ENCODE data around the gene LGALS7B. TPM values are rescaled to one million over a fixed set of nuclear protein-coding genes. Genes with fewer than 3 reads are reported as not detected.
"Not testable (repeated sequence)": the region's sequence is repeated elsewhere in the genome, so short reads cannot be mapped to it uniquely, and the experiment has no call there.

The LGALS7B gene
- total RNA-seq, 6 experiments from 2014 or later, result not detected

DNA sequence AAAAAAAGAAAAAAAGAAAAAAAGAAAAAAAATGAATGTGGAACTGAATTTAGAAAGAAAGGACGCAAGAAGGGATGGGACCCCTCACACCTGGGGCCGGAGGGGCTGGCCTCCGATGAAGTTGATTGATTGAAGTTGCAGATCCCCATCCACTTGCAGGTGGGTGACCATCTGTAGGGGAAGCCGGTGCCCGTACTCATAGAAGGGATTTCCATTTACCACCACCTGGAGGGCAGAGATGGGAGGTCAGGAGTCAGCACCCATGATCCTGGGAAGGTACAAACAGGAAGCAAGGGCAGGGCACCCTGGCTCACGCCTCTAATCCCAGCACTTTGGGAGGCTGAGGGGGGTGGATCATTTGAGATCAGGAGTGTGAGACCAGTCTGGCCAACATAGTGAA, 17.4 kb downstream of the LGALS7B start:
- Mint-ChIP-seq H3K4me3 (no peak overlapping the region), H3K36me3 (ENCODE audit: low read depth) (no peaks in the 10 kb centered on the region), H3K27me3 (ENCODE audit: insufficient read depth) (no peaks in the 10 kb centered on the region; the same call in none of the 2 replicates), H3K9me3 (no peaks in the 10 kb centered on the region), H3K27ac (no peak overlapping the region), H3K4me1 (ENCODE audit: low read depth) (peaks cover 5% of the 10 kb centered on the region)
- TF ChIP-seq, protein P1, sequence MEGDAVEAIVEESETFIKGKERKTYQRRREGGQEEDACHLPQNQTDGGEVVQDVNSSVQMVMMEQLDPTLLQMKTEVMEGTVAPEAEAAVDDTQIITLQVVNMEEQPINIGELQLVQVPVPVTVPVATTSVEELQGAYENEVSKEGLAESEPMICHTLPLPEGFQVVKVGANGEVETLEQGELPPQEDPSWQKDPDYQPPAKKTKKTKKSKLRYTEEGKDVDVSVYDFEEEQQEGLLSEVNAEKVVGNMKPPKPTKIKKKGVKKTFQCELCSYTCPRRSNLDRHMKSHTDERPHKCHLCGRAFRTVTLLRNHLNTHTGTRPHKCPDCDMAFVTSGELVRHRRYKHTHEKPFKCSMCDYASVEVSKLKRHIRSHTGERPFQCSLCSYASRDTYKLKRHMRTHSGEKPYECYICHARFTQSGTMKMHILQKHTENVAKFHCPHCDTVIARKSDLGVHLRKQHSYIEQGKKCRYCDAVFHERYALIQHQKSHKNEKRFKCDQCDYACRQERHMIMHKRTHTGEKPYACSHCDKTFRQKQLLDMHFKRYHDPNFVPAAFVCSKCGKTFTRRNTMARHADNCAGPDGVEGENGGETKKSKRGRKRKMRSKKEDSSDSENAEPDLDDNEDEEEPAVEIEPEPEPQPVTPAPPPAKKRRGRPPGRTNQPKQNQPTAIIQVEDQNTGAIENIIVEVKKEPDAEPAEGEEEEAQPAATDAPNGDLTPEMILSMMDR (IDR thresholded peaks at IDR 0.05), result no peak
- no peak for DNase-seq

DNA sequence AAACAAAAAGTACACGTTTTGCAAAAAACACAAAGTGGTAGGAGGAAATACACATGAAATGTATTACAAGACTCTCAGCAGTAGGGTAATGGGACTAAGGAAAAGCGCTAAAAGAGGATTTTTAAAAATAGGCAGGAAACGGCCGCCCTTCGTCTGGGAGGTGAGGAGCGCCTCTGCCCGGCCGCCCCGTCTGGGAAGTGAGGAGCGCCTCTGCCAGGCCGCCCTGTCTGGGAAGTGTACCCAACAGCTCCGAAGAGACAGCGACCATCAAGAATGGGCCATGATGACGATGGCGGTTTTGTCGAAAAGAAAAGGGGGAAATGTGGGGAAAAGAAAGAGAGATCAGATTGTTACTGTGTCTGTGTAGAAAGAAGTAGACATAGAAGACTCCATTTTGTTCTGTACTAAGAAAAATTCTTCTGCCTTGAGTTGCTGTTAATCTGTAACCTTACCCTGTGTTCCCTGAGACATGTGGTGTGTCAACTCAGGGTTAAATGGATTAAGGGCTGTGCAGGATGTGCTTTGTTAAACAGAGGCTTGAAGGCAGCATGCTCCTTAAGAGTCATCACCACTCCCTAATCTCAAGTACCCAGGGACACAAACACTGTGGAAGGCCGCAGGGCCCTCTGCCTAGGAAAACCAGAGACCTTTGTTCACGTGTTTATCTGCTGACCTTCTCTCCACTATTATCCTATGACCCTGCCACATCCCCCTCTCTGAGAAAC, 18.5 kb downstream of the LGALS7B start:
- H3K4me1 Mint-ChIP-seq (ENCODE audit: low read depth); H3K9me3 Mint-ChIP-seq; DNase-seq; H3K27me3 Mint-ChIP-seq (ENCODE audit: insufficient read depth); H3K36me3 Mint-ChIP-seq (ENCODE audit: low read depth); H3K27ac Mint-ChIP-seq; H3K4me3 Mint-ChIP-seq: not testable (repeated sequence)

DNA sequence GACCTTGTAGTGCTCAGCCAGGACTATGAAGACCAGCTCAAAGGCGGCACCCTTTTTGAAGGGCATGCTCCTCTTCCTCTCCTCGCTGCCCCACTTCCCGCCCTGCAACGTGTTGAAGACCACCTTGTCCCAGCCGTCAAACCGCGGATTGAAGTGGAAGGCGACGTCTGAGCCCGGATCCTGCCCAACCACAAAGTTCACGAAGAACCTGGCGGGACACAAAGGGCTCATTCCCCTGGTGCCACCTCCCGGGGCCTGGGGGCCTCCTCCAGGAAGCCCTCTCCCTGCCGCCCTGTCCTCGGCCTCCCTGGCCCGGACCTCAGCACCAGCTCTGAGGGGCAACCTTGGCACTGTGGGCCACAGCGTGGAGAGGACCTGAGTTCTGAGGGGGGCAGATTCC, 19.7 kb downstream of the LGALS7B start:
- Mint-ChIP-seq H3K27ac (no peak overlapping the region), H3K4me3 (no peak overlapping the region), H3K36me3 (ENCODE audit: low read depth) (no peaks in the 10 kb centered on the region), H3K4me1 (ENCODE audit: low read depth) (peaks cover 5% of the 10 kb centered on the region), H3K9me3 (no peaks in the 10 kb centered on the region), H3K27me3 (ENCODE audit: insufficient read depth) (no peaks in the 10 kb centered on the region; the same call in none of the 2 replicates)
- DNase-seq, result no peak
- TF ChIP-seq, protein P1 (IDR thresholded peaks at IDR 0.05), result no peak

DNA sequence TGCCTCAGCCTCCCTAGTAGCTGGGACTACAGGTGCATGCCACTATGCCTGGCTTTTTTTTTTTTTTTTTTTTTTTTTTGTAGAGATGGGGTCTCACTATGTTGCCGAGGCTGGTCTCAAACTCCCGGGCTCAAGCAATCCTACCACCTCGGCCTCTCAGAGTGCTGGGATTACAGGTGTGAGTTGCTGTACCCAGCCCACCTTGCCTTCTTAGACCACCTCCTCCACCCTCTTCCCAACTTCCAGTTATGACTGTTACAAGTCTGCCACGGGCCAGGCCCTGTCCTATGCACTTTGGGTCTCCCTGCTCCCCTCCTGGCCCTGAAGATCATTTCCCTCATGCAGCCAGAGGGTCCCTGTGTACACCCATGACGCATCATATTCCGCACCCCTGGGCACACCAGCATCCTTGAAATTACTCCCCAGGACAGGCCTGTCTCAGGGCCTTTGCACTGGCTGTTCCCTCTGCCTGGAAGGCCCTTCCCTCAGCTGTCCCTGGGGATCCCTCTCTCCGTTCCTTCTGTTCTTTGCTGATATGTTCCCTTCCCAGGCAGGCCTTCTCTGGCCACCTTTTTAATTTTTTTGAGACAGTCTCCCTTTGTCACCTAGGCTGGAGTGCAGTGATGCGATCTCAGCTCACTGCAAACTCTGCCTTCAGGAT, 20.7 kb downstream of the LGALS7B start:
- Mint-ChIP-seq H3K9me3 (no peaks in the 10 kb centered on the region), H3K27ac (no peak overlapping the region), H3K4me3 (no peak overlapping the region), H3K27me3 (ENCODE audit: insufficient read depth) (no peaks in the 10 kb centered on the region; the same call in none of the 2 replicates), H3K4me1 (ENCODE audit: low read depth) (peaks cover 5% of the 10 kb centered on the region), H3K36me3 (ENCODE audit: low read depth) (no peaks in the 10 kb centered on the region)
- DNase-seq, result no peak
- TF ChIP-seq, protein P1 (IDR thresholded peaks at IDR 0.05), result no peak

DNA sequence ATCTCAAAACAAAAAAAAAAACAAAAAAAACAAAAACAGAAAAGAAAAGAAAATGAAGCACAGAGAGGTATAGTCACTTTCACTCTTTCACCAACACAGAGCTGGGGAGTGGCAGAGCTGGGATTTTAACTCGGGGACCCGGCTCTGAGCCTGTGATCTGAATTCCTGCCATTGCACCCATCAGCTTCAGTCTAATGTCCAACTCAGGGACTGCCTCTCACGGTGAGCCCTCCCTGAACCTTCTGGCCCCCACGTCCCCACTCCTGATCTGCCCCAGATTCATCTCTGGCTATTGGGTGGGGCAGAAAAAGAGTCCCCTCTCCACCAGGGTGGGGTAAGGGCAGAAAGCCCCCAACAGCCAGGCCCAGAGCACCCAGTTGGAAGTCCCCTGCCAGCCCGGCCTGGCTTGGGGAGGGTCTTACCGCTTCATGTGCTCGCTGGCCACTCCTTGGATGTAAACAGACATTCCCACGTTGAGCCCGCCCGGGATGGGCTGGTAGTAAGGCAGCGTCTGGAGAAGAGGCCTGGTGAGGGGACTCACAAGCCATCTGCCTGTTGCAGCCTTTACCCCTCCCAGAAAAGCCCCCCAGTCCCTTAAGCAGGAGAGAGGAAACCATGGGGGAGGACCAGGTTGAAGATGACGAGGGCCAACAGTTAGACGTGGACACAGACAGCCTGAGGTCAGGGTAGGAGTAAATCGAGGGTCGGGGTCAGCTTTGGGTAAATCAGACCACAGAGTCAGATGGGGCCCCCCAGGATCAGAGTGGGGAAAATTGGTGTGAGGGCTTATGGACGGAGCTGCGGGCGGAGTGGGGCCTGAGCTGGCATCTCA, 23.2 kb downstream of the LGALS7B start:
- Mint-ChIP-seq H3K4me3 (no peak overlapping the region), H3K9me3 (no peaks in the 10 kb centered on the region), H3K4me1 (ENCODE audit: low read depth) (no peaks in the 10 kb centered on the region), H3K27ac (no peak overlapping the region), H3K36me3 (ENCODE audit: low read depth) (no peaks in the 10 kb centered on the region), H3K27me3 (ENCODE audit: insufficient read depth) (peaks cover 1% of the 10 kb centered on the region)
- TF ChIP-seq, protein P1 (IDR thresholded peaks at IDR 0.05), result no peak
- no peak for DNase-seq
